CD14-positive monocyte (primary cell): ENCODE results near the gene UFSP1. TPM values are rescaled to one million over a fixed set of nuclear protein-coding genes. Genes with fewer than 3 reads are reported as not detected.

Experiments used
- DNase-seq, 3 donors: peaks; one replicate each; pipeline ENCODE4 v3.0.0-alpha.2; 2011 to 2022
- H2AFZ ChIP-seq: 2 replicates; pipeline ENCODE4 v1.6.0; 2012; ENCODE audit warnings: mild to moderate bottlenecking, low read depth, low read length, inconsistent platforms; ENCODE audit not compliant: insufficient read depth, poor library complexity, severe bottlenecking
- H3K27ac ChIP-seq, 2 donors: 1 replicate in 1 of 2; 2 replicates in 1 of 2; pipeline ENCODE4 v1.5.1; 2012 to 2013; ENCODE audit warnings: low read length in 2 of 2, control low read depth in 1 of 2, inconsistent platforms in 1 of 2, low read depth in 1 of 2, mild to moderate bottlenecking in 1 of 2
- H3K27me3 ChIP-seq, 2 donors: one replicate each; pipeline versions ENCODE4 v1.6.0 to v1.6.1; 2011 to 2013; ENCODE audit warnings: low read length in 2 of 2; ENCODE audit not compliant: control insufficient read depth in 2 of 2, insufficient read depth in 2 of 2
- H3K36me3 ChIP-seq, 2 donors: replicated peaks in 1 of 2; 1 replicate in 1 of 2; 2 replicates in 1 of 2; pipeline versions ENCODE4 v1.5.1 to v1.6.1; 2012 to 2013; ENCODE audit warnings: low read length in 2 of 2, control low read depth in 1 of 2, inconsistent platforms in 1 of 2, mild to moderate bottlenecking in 1 of 2; ENCODE audit not compliant: insufficient read depth in 2 of 2, control insufficient read depth in 1 of 2
- H3K4me1 ChIP-seq, 2 donors: 1 replicate in 1 of 2; 2 replicates in 1 of 2; pipeline versions ENCODE4 v1.5.1 to v1.6.1; 2012 to 2013; ENCODE audit warnings: low read length in 2 of 2, control low read depth in 1 of 2, inconsistent platforms in 1 of 2, mild to moderate bottlenecking in 1 of 2, moderate library complexity in 1 of 2; ENCODE audit not compliant: insufficient read depth in 2 of 2, control insufficient read depth in 1 of 2
- H3K4me2 ChIP-seq: replicated peaks from 2 replicates; pipeline ENCODE3; 2012; ENCODE audit warnings: low read length, moderate library complexity, mild to moderate bottlenecking; ENCODE audit not compliant: poor library complexity, severe bottlenecking; ENCODE audit errors: extremely low read depth
- H3K4me3 ChIP-seq, 3 experiments: fragments of 200-600 bp in 1 of 3; sonication (generic) in 1 of 3; replicated peaks in 1 of 3; 1 replicate in 2 of 3; 2 replicates in 1 of 3; pipeline ENCODE4 v1.5.1; 2011 to 2013; ENCODE audit warnings: low read length in 3 of 3, mild to moderate bottlenecking in 3 of 3, control low read depth in 2 of 3, low read depth in 2 of 3, inconsistent platforms in 1 of 3, moderate library complexity in 1 of 3
- H3K79me2 ChIP-seq: 2 replicates; pipeline ENCODE4 v1.6.0; 2012; ENCODE audit warnings: mild to moderate bottlenecking, control low read depth, inconsistent platforms, low read length, moderate library complexity; ENCODE audit not compliant: insufficient read depth
- H3K9ac ChIP-seq: 2 replicates; pipeline ENCODE4 v1.6.0; 2017; ENCODE audit warnings: low read length, mild to moderate bottlenecking; ENCODE audit not compliant: insufficient read depth, poor library complexity, severe bottlenecking
- H3K9me3 ChIP-seq, 2 donors: replicated peaks in 1 of 2; 1 replicate in 1 of 2; 2 replicates in 1 of 2; pipeline versions ENCODE4 v1.5.1 to v1.6.1; 2012 to 2013; ENCODE audit warnings: low read length in 2 of 2, control low read depth in 1 of 2; ENCODE audit not compliant: control insufficient read depth in 1 of 2, insufficient read depth in 1 of 2
- H4K20me1 ChIP-seq: 2 replicates; pipeline ENCODE4 v1.6.0; 2012; ENCODE audit warnings: mild to moderate bottlenecking, low read length, control low read depth, moderate library complexity; ENCODE audit not compliant: insufficient read depth
- H3K27ac Mint-ChIP-seq, 7 donors: one replicate each; pipeline ENCODE4 v1.8.0; 2020; ENCODE audit warnings: mild to moderate bottlenecking in 7 of 7, mixed read lengths in 7 of 7, moderate library complexity in 6 of 7, inconsistent platforms in 2 of 7
- H3K27me3 Mint-ChIP-seq, 3 donors: one replicate each; pipeline ENCODE4 v1.8.0; 2021 to 2022; ENCODE audit warnings: low read depth in 3 of 3, mild to moderate bottlenecking in 3 of 3, mixed read lengths in 3 of 3, moderate library complexity in 3 of 3, inconsistent platforms in 1 of 3
- H3K36me3 Mint-ChIP-seq, 2 donors: one replicate each; pipeline ENCODE4 v1.8.0; 2020; ENCODE audit warnings: mixed read lengths in 2 of 2, inconsistent platforms in 1 of 2, mild to moderate bottlenecking in 1 of 2
- H3K4me1 Mint-ChIP-seq: one replicate; pipeline ENCODE4 v1.8.0; 2020; ENCODE audit warnings: mild to moderate bottlenecking, mixed read lengths
- H3K4me3 Mint-ChIP-seq, 2 donors: one replicate each; pipeline ENCODE4 v1.8.0; 2020; ENCODE audit warnings: mild to moderate bottlenecking in 2 of 2, mixed read lengths in 2 of 2, moderate library complexity in 1 of 2
- H3K9me3 Mint-ChIP-seq, 7 donors: one replicate each; pipeline ENCODE4 v1.8.0; 2020 to 2022; ENCODE audit warnings: mixed read lengths in 7 of 7, mild to moderate bottlenecking in 6 of 7, moderate library complexity in 6 of 7, inconsistent platforms in 2 of 7
- WGBS: methylation state at CpG from one replicate; pipeline ENCODE4 v1.1.5; 2013; ENCODE audit warnings: missing lambda C conversion rate; ENCODE audit not compliant: insufficient coverage; 5-methylcytosine and 5-hydroxymethylcytosine counted together
- intact Hi-C, 2 donors: fragments of 100-400 bp; cut with micrococcal nuclease; formaldehyde crosslinking; loops; one replicate each; pipeline versions ENCODE4 v1.15.0 to v1.15.1; 2023
- polyA plus RNA-seq, 3 donors: library from polyadenylated mRNA; depleted of rRNA in 1 of 3; unstranded in 2 of 3; stranded (reverse) in 1 of 3; fragments of 300-500 nt in 2 of 3; fragments of >200 nt in 1 of 3; fragmentation: Illumina TruSeq in 2 of 3; gene quantifications; 1 replicate in 2 of 3; 2 replicates in 1 of 3; pipeline ENCODE4 v1.2.3, GENCODE V29; 2012 to 2021
- TF ChIP-seq, protein P1 (sequence below): fragments of 200-600 bp; IDR thresholded peaks from one replicate; pipeline ENCODE4 v1.8.0; 2022; ENCODE audit warnings: antibody characterized with exemption, mild to moderate bottlenecking

UFSP1 gene
- polyA plus RNA-seq, 3 donors = 0.57 to 0.76 (median 0.57) TPM

DNA sequence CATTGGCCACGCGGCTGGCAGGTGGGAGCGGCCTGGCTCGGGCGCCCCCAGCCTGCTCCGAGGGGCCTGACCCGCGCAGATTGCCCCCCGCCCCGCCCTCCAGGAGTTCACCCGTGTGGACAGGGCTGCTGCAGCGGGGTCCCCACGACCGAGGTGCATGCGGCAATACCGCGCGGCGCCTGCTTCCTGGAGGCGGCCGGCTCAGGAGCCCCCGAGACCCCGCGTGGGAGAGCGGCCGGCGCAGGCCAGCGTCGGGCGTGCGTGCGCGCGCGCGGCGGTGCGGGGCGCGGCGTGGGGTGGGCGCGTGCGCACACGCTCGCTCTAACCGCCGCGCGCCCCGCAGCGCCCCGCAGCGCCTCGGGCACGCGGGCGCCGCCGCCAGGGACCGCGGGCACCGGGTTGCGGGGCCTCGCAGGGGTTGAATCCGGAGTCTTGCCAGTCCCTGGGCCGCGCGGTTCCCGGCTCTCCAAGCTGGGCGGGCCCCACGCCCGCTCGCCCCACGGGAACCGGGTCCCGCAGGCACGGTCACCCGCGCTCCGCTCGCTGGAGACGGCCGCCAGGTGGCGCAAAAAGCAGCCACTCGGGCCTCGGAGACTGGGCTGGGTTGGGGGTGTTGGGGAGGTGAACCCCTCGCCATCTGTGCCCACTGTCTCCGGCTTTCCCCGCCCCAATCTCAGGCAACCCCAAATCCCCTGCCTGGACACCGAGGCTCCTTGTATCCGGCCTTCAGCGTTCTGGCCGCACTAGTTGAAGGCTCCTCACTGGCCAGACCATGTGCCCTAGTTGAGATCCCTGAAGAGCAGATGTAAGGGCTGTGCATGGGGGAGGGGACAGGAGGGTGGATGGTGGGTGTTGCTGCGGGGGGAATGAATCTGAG lies 7.5 kb upstream of the UFSP1 start:
- DNase-seq = peak in 2 of 3 donors; percentile 34 to 67
- peak overlapping the region; percentile 59 for H2AFZ ChIP-seq
- Mint-ChIP-seq H3K9me3 (peaks cover 0 to 12% (median 9%) of the 10 kb centered on the region in 7 donors), H3K27ac (peak overlapping the region in 1 of 7 donors; percentile 84), H3K4me1 (peaks cover 9% of the 10 kb centered on the region), H3K27me3 (peaks cover 56 to 84% (median 65%) of the 10 kb centered on the region in 3 donors), H3K36me3 (peaks cover 6 to 9% of the 10 kb centered on the region in 2 donors), H3K4me3 (peak overlapping the region; percentile 71 to 94)
- peaks cover 0 to 13% of the 10 kb centered on the region in 2 donors for H3K9me3 ChIP-seq
- H3K27me3 ChIP-seq = peaks cover 14 to 69% of the 10 kb centered on the region in 2 donors
- peak overlapping the region; percentile 27 for H3K9ac ChIP-seq
- H3K27ac ChIP-seq = no peak overlapping the region
- TF ChIP-seq, protein P1, sequence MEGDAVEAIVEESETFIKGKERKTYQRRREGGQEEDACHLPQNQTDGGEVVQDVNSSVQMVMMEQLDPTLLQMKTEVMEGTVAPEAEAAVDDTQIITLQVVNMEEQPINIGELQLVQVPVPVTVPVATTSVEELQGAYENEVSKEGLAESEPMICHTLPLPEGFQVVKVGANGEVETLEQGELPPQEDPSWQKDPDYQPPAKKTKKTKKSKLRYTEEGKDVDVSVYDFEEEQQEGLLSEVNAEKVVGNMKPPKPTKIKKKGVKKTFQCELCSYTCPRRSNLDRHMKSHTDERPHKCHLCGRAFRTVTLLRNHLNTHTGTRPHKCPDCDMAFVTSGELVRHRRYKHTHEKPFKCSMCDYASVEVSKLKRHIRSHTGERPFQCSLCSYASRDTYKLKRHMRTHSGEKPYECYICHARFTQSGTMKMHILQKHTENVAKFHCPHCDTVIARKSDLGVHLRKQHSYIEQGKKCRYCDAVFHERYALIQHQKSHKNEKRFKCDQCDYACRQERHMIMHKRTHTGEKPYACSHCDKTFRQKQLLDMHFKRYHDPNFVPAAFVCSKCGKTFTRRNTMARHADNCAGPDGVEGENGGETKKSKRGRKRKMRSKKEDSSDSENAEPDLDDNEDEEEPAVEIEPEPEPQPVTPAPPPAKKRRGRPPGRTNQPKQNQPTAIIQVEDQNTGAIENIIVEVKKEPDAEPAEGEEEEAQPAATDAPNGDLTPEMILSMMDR = peak; percentile 84
- H3K4me2 ChIP-seq = peak overlapping the region; percentile 72
- no peaks in the 10 kb centered on the region for H3K36me3 ChIP-seq
- no peaks in the 10 kb centered on the region for H4K20me1 ChIP-seq
- H3K79me2 ChIP-seq = no peaks in the 10 kb centered on the region
- intact Hi-C loops = loop anchor here (1.0 to 2.0 kb wide), 2 partner anchors 69 to 162 kb away; no protein-coding TSS in a partner anchor
- WGBS = 2% methylated on average over 87 of the region's 95 CpGs
- peaks cover 14 to 20% of the 10 kb centered on the region in 2 donors for H3K4me1 ChIP-seq
- peak overlapping the region in 2 of 3 experiments; percentile 2 to 68 for H3K4me3 ChIP-seq

DNA sequence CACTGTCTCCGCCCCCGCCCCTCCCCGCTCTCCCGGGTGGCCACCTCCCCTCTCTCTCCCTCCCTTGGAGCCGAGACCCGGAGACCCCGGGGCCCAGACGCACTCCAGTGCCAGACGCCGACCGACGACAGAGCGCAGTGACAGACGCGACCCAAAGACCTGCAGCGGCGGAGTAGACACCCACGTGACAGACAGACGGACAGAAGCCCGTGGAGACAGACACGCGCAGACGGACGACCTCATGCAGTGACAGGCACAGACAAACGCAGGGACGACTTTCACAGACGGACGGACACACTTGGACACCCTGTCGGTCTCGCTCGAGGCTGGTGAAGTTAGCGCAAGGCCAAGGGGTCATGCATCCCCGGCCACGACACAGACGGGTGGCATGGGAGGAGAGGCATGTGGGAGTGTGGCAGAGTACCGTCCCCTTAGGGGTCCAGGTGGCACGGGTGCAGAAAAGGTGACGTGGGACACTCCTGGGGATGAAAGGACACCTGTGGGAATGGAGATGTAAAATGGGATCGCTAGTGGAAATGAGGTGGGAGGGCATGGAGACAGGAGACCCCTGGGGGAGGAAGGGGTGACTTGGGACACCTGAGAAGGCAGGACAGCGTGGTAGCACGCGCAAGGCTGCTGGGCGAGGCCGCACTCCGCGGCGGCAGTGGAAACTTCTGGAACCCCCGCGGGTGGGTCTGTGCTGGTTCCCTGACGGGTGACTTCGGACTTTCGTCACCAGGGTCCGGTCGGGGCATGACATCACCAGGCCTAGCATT lies 6.6 kb upstream of the UFSP1 start:
- TF ChIP-seq, protein P1 = no peak
- H3K4me1 Mint-ChIP-seq = peaks cover 14% of the 10 kb centered on the region
- peak overlapping the region; percentile 27 for H3K9ac ChIP-seq
- peaks cover 22 to 77% of the 10 kb centered on the region in 2 donors for H3K27me3 ChIP-seq
- H3K27ac Mint-ChIP-seq = peak overlapping the region; percentile 62 to 87 (median 75)
- H3K36me3 Mint-ChIP-seq = peaks cover 9 to 15% of the 10 kb centered on the region in 2 donors
- peaks cover 0 to 13% of the 10 kb centered on the region in 2 donors for H3K9me3 ChIP-seq
- H3K4me2 ChIP-seq = peak overlapping the region; percentile 72
- no peak overlapping the region for H3K27ac ChIP-seq
- peak overlapping the region; percentile 71 to 94 for H3K4me3 Mint-ChIP-seq
- H3K4me1 ChIP-seq = peaks cover 16 to 23% of the 10 kb centered on the region in 2 donors
- H2AFZ ChIP-seq = peak overlapping the region; percentile 50
- no peaks in the 10 kb centered on the region for H3K79me2 ChIP-seq
- DNase-seq = peak in 1 of 3 donors; percentile 76
- WGBS = 8% methylated on average over 52 of the region's 54 CpGs
- H3K27me3 Mint-ChIP-seq = peaks cover 64 to 88% (median 68%) of the 10 kb centered on the region in 3 donors
- peaks cover 0 to 20% (median 12%) of the 10 kb centered on the region in 7 donors for H3K9me3 Mint-ChIP-seq
- H3K4me3 ChIP-seq = peak overlapping the region in 1 of 3 experiments; percentile 68
- intact Hi-C loops = loop anchor here (2.0 kb wide), 1 partner anchor 163 kb away; no protein-coding TSS in a partner anchor
- no peaks in the 10 kb centered on the region for H3K36me3 ChIP-seq
- H4K20me1 ChIP-seq = no peaks in the 10 kb centered on the region
